HG03175 (cell line): Measurements from ENCODE around the gene CSTF2T.

Experiments used
- ATAC-seq: cut with Tn5 transposase; IDR thresholded peaks from one replicate; pipeline ENCODE4 v1.9.1; 2021; ENCODE audit warnings: mild to moderate bottlenecking, moderate library complexity; ENCODE audit not compliant: unreplicated experiment

The CSTF2T gene

GRCh38 chr10:51651063-51651462 lies 48.3 kb downstream of the CSTF2T start:
- ATAC-seq, result no peak

GRCh38 chr10:51649064-51649463 lies 50.3 kb downstream of the CSTF2T start:
- ATAC-seq, result no peak
